Measurements from ENCODE around the gene ZFP91. TPM values are rescaled to one million over a fixed set of nuclear protein-coding genes. Genes with fewer than 3 reads are reported as not detected.

The ZFP91 gene
- total and polyA plus RNA-seq, 2 of the 13 experiments (the other 11 are each of a cell fraction or from before 2014, with no cell fraction given): 13.5 to 38.6 TPM

DNA sequence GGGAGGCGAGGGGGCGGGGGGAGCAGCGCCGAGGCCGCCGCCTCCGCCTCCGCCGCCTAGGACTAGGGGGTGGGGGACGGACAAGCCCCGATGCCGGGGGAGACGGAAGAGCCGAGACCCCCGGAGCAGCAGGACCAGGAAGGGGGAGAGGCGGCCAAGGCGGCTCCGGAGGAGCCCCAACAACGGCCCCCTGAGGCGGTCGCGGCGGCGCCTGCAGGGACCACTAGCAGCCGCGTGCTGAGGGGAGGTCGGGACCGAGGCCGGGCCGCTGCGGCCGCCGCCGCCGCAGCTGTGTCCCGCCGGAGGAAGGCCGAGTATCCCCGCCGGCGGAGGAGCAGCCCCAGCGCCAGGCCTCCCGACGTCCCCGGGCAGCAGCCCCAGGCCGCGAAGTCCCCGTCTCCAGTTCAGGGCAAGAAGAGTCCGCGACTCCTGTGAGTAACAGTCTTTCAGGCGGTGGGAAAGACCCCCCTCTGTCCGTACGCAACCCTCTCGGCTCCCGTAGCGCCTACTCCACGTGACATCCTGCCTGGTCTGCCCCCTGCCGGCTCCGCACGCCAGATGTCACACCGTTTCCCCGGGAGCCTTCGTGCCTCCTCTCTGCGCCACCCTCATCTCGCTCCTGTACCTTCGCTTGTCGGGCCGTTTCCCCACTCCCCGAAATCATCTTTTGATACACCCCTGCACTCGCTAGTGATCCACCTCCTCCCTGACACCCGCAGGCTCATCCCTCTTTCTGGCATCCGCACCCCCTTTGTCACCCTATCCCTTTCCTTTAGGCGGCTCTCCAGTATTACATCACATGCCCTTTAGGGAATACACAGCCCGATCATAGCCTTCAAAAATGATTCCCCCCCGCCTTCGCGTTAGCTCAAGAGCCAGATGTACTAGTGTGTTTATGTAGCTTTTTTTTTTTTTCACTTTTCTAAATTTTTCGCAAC is 598 bp downstream of the ZFP91 start (continued):
- TF ChIP-seq RBFOX2 (IDR thresholded peaks at IDR 0.05; ENCODE audit: low read depth, low read length) (peak; percentile 96), ZNF652 (CRISPR knock-in tag; IDR thresholded peaks at IDR 0.05; ENCODE audit: borderline replicate concordance, low read depth) (no peak), ATF1 (CRISPR knock-in tag; IDR thresholded peaks at IDR 0.05) (no peak), ZNF121 (CRISPR knock-in tag; IDR thresholded peaks at IDR 0.05) (no peak), PAXIP1 (CRISPR knock-in tag; conservative IDR thresholded peaks at IDR 0.05) (0 out of 2 replicates have a peak, but pooled peaks have one; percentile 23), TCF7 (IDR thresholded peaks at IDR 0.05; ENCODE audit: low read depth) (no peak), NFIC (IDR thresholded peaks at IDR 0.05; ENCODE audit: low read length) (no peak), ZNF703 (CRISPR knock-in tag; IDR thresholded peaks at IDR 0.05; ENCODE audit: borderline replicate concordance) (no peak), ZNF709 (CRISPR knock-in tag; IDR thresholded peaks at IDR 0.05) (peak; percentile 82; the same call in 1 of the 2 replicates), KLF9 (CRISPR knock-in tag; IDR thresholded peaks at IDR 0.05; ENCODE audit: low read depth) (no peak), ZNF766 (CRISPR knock-in tag; IDR thresholded peaks at IDR 0.05; ENCODE audit: borderline replicate concordance) (0 out of 2 replicates have a peak, but pooled peaks have one; percentile 66), ZSCAN30 (CRISPR knock-in tag; IDR thresholded peaks at IDR 0.05) (peak; percentile 85; the same call in 1 of the 2 replicates), GLMP (CRISPR knock-in tag; IDR thresholded peaks at IDR 0.05; ENCODE audit: borderline replicate concordance) (no peak; the same call in 1 of the 2 replicates), ZNF160 (CRISPR knock-in tag; IDR thresholded peaks at IDR 0.05) (0 out of 2 replicates have a peak, but pooled peaks have one; percentile 48), MXI1 (IDR thresholded peaks at IDR 0.05; ENCODE audit: borderline replicate concordance, low read depth, low read length) (peak; percentile 94; the same call in 2 of the 3 replicates), ZNF737 (CRISPR knock-in tag; IDR thresholded peaks at IDR 0.05; ENCODE audit: borderline replicate concordance) (no peak)
- TF ChIP-seq, protein P1, sequence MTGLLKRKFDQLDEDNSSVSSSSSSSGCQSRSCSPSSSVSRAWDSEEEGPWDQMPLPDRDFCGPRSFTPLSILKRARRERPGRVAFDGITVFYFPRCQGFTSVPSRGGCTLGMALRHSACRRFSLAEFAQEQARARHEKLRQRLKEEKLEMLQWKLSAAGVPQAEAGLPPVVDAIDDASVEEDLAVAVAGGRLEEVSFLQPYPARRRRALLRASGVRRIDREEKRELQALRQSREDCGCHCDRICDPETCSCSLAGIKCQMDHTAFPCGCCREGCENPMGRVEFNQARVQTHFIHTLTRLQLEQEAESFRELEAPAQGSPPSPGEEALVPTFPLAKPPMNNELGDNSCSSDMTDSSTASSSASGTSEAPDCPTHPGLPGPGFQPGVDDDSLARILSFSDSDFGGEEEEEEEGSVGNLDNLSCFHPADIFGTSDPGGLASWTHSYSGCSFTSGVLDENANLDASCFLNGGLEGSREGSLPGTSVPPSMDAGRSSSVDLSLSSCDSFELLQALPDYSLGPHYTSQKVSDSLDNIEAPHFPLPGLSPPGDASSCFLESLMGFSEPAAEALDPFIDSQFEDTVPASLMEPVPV (CRISPR knock-in tag; IDR thresholded peaks at IDR 0.05): 0 out of 2 replicates have a peak, but pooled peaks have one; percentile 57
- TF ChIP-seq, protein P2, sequence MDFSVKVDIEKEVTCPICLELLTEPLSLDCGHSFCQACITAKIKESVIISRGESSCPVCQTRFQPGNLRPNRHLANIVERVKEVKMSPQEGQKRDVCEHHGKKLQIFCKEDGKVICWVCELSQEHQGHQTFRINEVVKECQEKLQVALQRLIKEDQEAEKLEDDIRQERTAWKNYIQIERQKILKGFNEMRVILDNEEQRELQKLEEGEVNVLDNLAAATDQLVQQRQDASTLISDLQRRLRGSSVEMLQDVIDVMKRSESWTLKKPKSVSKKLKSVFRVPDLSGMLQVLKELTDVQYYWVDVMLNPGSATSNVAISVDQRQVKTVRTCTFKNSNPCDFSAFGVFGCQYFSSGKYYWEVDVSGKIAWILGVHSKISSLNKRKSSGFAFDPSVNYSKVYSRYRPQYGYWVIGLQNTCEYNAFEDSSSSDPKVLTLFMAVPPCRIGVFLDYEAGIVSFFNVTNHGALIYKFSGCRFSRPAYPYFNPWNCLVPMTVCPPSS (IDR thresholded peaks at IDR 0.05): no peak
